Measurements from ENCODE around the gene ARL15. TPM values are rescaled to one million over a fixed set of nuclear protein-coding genes. Genes with fewer than 3 reads are reported as not detected.
"Not testable (repeated sequence)": the region's sequence is repeated elsewhere in the genome, so short reads cannot be mapped to it uniquely, and the experiment has no call there.

ARL15 gene
- total RNA-seq, 1 donor from 2014 or later: 29.5 TPM

- no peak for TF ChIP-seq CTCF (IDR thresholded peaks at IDR 0.05)
Observed at GRCh38 chr5:54080831-54081230, 229.5 kb downstream of the ARL15 start.

GRCh38 chr5:54073735-54074134 lies 236.6 kb downstream of the ARL15 start:
- intact Hi-C loops (cut with DNase I): no loop called here
- TF ChIP-seq CTCF (IDR thresholded peaks at IDR 0.05): no peak
- H3K27me3 ChIP-seq: no peaks in the 10 kb centered on the region
- no peaks in the 10 kb centered on the region for H3K36me3 ChIP-seq
- H3K4me3 ChIP-seq: no peak overlapping the region
- H3K9me3 ChIP-seq: no peaks in the 10 kb centered on the region
- no peak for DNase-seq
- no peak overlapping the region for H3K27ac ChIP-seq
- no peaks in the 10 kb centered on the region for H3K4me1 ChIP-seq
- ATAC-seq: no peak

More at GRCh38 chr5:54080831-54081230, 229.5 kb downstream of the ARL15 start:
- H3K36me3 ChIP-seq: no peaks in the 10 kb centered on the region
- DNase-seq (no peak), ATAC-seq (peak; percentile 65)
- no peaks in the 10 kb centered on the region for H3K4me1 ChIP-seq
- H3K27ac ChIP-seq: no peak overlapping the region
- no peaks in the 10 kb centered on the region for H3K9me3 ChIP-seq
- intact Hi-C loops (cut with DNase I): no loop called here
- H3K27me3 ChIP-seq: no peaks in the 10 kb centered on the region
- H3K4me3 ChIP-seq: no peak overlapping the region

GRCh38 chr5:54073131-54073530 lies 237.2 kb downstream of the ARL15 start:
- no peaks in the 10 kb centered on the region for H3K9me3 ChIP-seq
- H3K4me3 ChIP-seq: no peak overlapping the region
- H3K4me1 ChIP-seq: no peaks in the 10 kb centered on the region
- ATAC-seq: no peak
- no peak for DNase-seq
- H3K36me3 ChIP-seq: no peaks in the 10 kb centered on the region
- no peaks in the 10 kb centered on the region for H3K27me3 ChIP-seq
- intact Hi-C loops (cut with DNase I): no loop called here
- no peak for TF ChIP-seq CTCF (IDR thresholded peaks at IDR 0.05)
- H3K27ac ChIP-seq: no peak overlapping the region

GRCh38 chr5:54066433-54066832 lies 243.9 kb downstream of the ARL15 start:
- ATAC-seq: no peak
- Histone ChIP-seq H3K36me3 (no peaks in the 10 kb centered on the region), H3K4me1 (no peaks in the 10 kb centered on the region), H3K27me3 (no peaks in the 10 kb centered on the region), H3K27ac (no peak overlapping the region), H3K9me3 (no peaks in the 10 kb centered on the region), H3K4me3 (no peak overlapping the region)
- TF ChIP-seq CTCF (IDR thresholded peaks at IDR 0.05): no peak
- no peak for DNase-seq
- intact Hi-C loops (cut with DNase I): no loop called here

GRCh38 chr5:54063817-54064216 lies 246.6 kb downstream of the ARL15 start:
- no peak for TF ChIP-seq CTCF (IDR thresholded peaks at IDR 0.05)
- Histone ChIP-seq H3K27ac (no peak overlapping the region), H3K36me3 (no peaks in the 10 kb centered on the region), H3K4me1 (no peaks in the 10 kb centered on the region), H3K27me3 (no peaks in the 10 kb centered on the region), H3K4me3 (no peak overlapping the region), H3K9me3 (no peaks in the 10 kb centered on the region)
- intact Hi-C loops (cut with DNase I): no loop called here
- DNase-seq (no peak), ATAC-seq (no peak)

- DNase-seq: no peak
- ATAC-seq: no peak
- Histone ChIP-seq H3K27ac (no peak overlapping the region), H3K4me3 (no peak overlapping the region), H3K9me3 (no peaks in the 10 kb centered on the region), H3K27me3 (no peaks in the 10 kb centered on the region), H3K36me3 (no peaks in the 10 kb centered on the region), H3K4me1 (no peaks in the 10 kb centered on the region)
- intact Hi-C loops (cut with DNase I): no loop called here
- TF ChIP-seq CTCF (IDR thresholded peaks at IDR 0.05): no peak
Observed at GRCh38 chr5:54062958-54063357, 247.4 kb downstream of the ARL15 start.

GRCh38 chr5:54060919-54061318 lies 249.5 kb downstream of the ARL15 start:
- ATAC-seq; intact Hi-C loops (cut with DNase I); DNase-seq: not testable (repeated sequence)

More at GRCh38 chr5:54060919-54061318, 249.5 kb downstream of the ARL15 start:
- H3K36me3 ChIP-seq, H3K27ac ChIP-seq, H3K4me1 ChIP-seq, H3K27me3 ChIP-seq, H3K4me3 ChIP-seq, H3K9me3 ChIP-seq: not testable (repeated sequence)
